Panc1 (cell line): ENCODE data around the gene DYTN. TPM values are rescaled to one million over a fixed set of nuclear protein-coding genes. Genes with fewer than 3 reads are reported as not detected.

ENCODE experiments used
- ATAC-seq: fragments of 200-7000 bp; cut with Tn5 transposase; 2 replicates; pipeline ENCODE4 v1.9.1; 2020; ENCODE audit warnings: mild to moderate bottlenecking, moderate library complexity
- BruUV-seq: library from RNA; stranded (reverse); fragments of 400-500 nt; replicated peaks from 2 replicates; lab custom pipeline; 2021; lab: Mats Ljungman, UMichigan
- CTCF ChIA-PET: fragments of 300-600 bp; sonication (Branson Sonifier 250); formaldehyde crosslinking; loops from one replicate; lab custom pipeline; 2022; ENCODE audit warnings: antibody characterized with exemption; lab: Charles Lee
- POLR2A ChIA-PET: fragments of 300-600 bp; sonication (Branson Sonifier 250); formaldehyde crosslinking; loops from one replicate; lab custom pipeline; 2022; ENCODE audit warnings: antibody characterized with exemption; lab: Charles Lee
- DNase-seq: peaks from one replicate; pipeline ENCODE4 v3.0.0-alpha.2; 2010; ENCODE audit warnings: low read depth, low spot score
- H3K27ac ChIP-seq: 2 replicates; pipeline ENCODE4 v1.5.1; 2011; ENCODE audit warnings: mild to moderate bottlenecking, low read length, inconsistent platforms
- H3K27me3 ChIP-seq: fragments of 200-500 bp; sonication (Bioruptor generic); 2 replicates; pipeline ENCODE4 v1.6.0; 2014; ENCODE audit warnings: low read length, inconsistent platforms; ENCODE audit not compliant: control insufficient read depth, insufficient read depth
- H3K36me3 ChIP-seq: fragments of 200-500 bp; sonication (Bioruptor generic); 2 replicates; pipeline ENCODE4 v1.5.1; 2014; ENCODE audit warnings: inconsistent platforms, mild to moderate bottlenecking, low read length, moderate library complexity; ENCODE audit not compliant: control insufficient read depth, insufficient read depth
- H3K4me1 ChIP-seq: 2 replicates; pipeline ENCODE4 v1.5.1; 2011; ENCODE audit warnings: inconsistent platforms, mild to moderate bottlenecking, low read length, moderate library complexity; ENCODE audit not compliant: control insufficient read depth, insufficient read depth
- H3K4me3 ChIP-seq, 2 experiments: 2 replicates each; pipeline ENCODE4 v1.5.1; 2011 to 2012; ENCODE audit warnings: low read depth in 2 of 2, low read length in 2 of 2, mild to moderate bottlenecking in 2 of 2, inconsistent platforms in 1 of 2, moderate library complexity in 1 of 2
- H3K9me3 ChIP-seq: fragments of 200-500 bp; sonication (Bioruptor generic); 2 replicates; pipeline ENCODE4 v1.5.1; 2014; ENCODE audit warnings: low read depth, mild to moderate bottlenecking, inconsistent platforms, low read length, moderate library complexity; ENCODE audit not compliant: control insufficient read depth, insufficient read depth
- CTCF ChIP-seq: fragments of 450-650 bp; IDR thresholded peaks from 2 replicates; pipeline ENCODE4 v1.5.1; 2017; ENCODE audit warnings: mild to moderate bottlenecking
- POLR2AphosphoS5 ChIP-seq: IDR thresholded peaks from 2 replicates; pipeline ENCODE4 v1.6.1; 2012; ENCODE audit warnings: mild to moderate bottlenecking, low read depth, low read length, moderate library complexity
- REST ChIP-seq, 2 experiments: IDR thresholded peaks; 2 replicates each; pipeline ENCODE4 v1.6.1; 2011 to 2012; ENCODE audit warnings: low read depth in 2 of 2, control low read depth in 1 of 2, low read length in 1 of 2, mild to moderate bottlenecking in 1 of 2, moderate library complexity in 1 of 2; ENCODE audit not compliant: insufficient read depth in 1 of 2
- SIN3A ChIP-seq: IDR thresholded peaks from 2 replicates; pipeline ENCODE4 v1.6.1; 2012; ENCODE audit warnings: low read depth, mild to moderate bottlenecking, low read length, moderate library complexity, borderline replicate concordance; ENCODE audit not compliant: insufficient read depth
- TCF7L2 ChIP-seq: IDR thresholded peaks from 2 replicates; pipeline ENCODE4 v1.6.1; 2011; ENCODE audit warnings: mild to moderate bottlenecking, low read depth, low read length, inconsistent platforms
- in situ Hi-C: cut with HindIII; loops from 2 replicates; pipeline ENCODE4 v1.10.0; 2016; ENCODE audit warnings: low sequenced_read_pairs, low pct_unique_long_range_greater_than_20kb
- intact Hi-C: fragments of 100-400 bp; cut with micrococcal nuclease; formaldehyde crosslinking; loops from one replicate; pipeline ENCODE4 v1.10.0; 2022; ENCODE audit not compliant: unreplicated experiment
- total RNA-seq: library from RNA; stranded (reverse); gene quantifications from one replicate; pipeline ENCODE4 v1.2.1, GENCODE V29; 2021; ENCODE audit not compliant: unreplicated experiment

Gene DYTN
- total RNA-seq, 1 experiment from 2014 or later = not detected

- Histone ChIP-seq H3K27ac (no peak within 1 kb of the TSS), H3K27me3 (no peaks in the 10 kb centered on the region; the same call in 1 of the 2 replicates), H3K4me1 (no peaks in the 10 kb centered on the region), H3K9me3 (no peaks in the 10 kb centered on the region), H3K4me3 (no peak within 1 kb of the TSS), H3K36me3 (no peaks in the 10 kb centered on the region)
- ATAC-seq (no peak), DNase-seq (no peak)
- ChIA-PET CTCF (no interaction called here), POLR2A (no interaction called here)
- intact Hi-C loops (no loop called here), in situ Hi-C loops (no loop called here)
- TF ChIP-seq POLR2AphosphoS5 (no peak), REST (IDR thresholded peaks at IDR 0.05; ENCODE audit: insufficient read depth in 1 of 2, low read depth in 2 of 2, low read length in 1 of 2) (peak; percentile 84 to 85), TCF7L2 (no peak), SIN3A (no peak), CTCF (no peak)
- BruUV-seq = no TSS peak
Observed at GRCh38 chr2:206642075-206643025, 75.8 kb downstream of the DYTN start, which contains the start of gene FAM237A. TSS of gene FAM237A (plus strand) at chr2:206642487. CDS start at chr2:206644237, 1,750 bp downstream.

GRCh38 chr2:206641226-206641625 is 77.0 kb downstream of the DYTN start:
- BruUV-seq = no TSS peak
- POLR2A ChIA-PET = no interaction called here
- ATAC-seq (no peak), DNase-seq (no peak)
- Histone ChIP-seq H3K4me3 (no peak overlapping the region), H3K9me3 (no peaks in the 10 kb centered on the region), H3K27me3 (no peaks in the 10 kb centered on the region; the same call in none of the 2 replicates), H3K27ac (no peak overlapping the region), H3K36me3 (no peaks in the 10 kb centered on the region), H3K4me1 (no peaks in the 10 kb centered on the region)
- intact Hi-C loops (no loop called here), in situ Hi-C loops (no loop called here)
- no peak for TF ChIP-seq REST (IDR thresholded peaks at IDR 0.05; ENCODE audit: insufficient read depth in 1 of 2, low read depth in 2 of 2, low read length in 1 of 2)
- TF ChIP-seq TCF7L2 = no peak
- TF ChIP-seq SIN3A = no peak
- TF ChIP-seq CTCF = no peak
- TF ChIP-seq POLR2AphosphoS5 = no peak
- CTCF ChIA-PET = no interaction called here
